NK-92 treated with Interleukin-12 subunit alpha and Interleukin-12 subunit beta, amount 100 ng/mL, for 24 hours (cell line): ENCODE measurements around the gene CBY2.
"Not testable (repeated sequence)": the region's sequence is repeated elsewhere in the genome, so short reads cannot be mapped to it uniquely, and the experiment has no call there.

ENCODE experiments used
- DNase-seq: peaks from one replicate; lab custom pipeline; 2025; lab: John Stamatoyannopoulos, UW

Gene CBY2, protein sequence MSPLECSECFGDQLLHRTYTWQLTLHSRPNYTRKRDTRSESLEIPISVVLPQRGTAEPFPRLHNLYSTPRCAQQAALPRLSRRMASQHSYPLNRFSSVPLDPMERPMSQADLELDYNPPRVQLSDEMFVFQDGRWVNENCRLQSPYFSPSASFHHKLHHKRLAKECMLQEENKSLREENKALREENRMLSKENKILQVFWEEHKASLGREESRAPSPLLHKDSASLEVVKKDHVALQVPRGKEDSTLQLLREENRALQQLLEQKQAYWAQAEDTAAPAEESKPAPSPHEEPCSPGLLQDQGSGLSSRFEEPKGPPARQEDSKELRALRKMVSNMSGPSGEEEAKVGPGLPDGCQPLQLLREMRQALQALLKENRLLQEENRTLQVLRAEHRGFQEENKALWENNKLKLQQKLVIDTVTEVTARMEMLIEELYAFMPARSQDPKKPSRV

DNA sequence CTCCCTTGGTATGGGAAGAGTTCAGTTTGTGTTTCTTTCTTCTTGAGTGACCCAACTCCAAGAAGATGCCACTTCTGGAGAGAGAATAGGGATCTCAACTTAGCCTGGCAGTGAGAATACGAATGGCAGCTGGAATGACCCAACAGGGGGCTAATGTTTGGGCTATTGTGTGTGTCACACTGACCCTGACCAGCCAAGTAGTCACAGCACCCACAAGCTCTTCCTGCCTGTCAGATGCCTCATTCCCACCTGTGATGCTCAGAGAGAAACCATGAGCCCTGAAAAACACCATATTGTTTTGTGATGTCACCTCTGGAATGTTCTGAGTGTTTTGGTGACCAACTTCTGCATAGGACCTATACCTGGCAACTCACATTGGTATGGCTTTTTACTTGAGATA lies at the start of gene CBY2:
CBY2 (plus strand) TSS at position 233 of the 400 bp plus-strand sequence; CDS start at position 304, 71 bp downstream.
- DNase-seq: no peak

DNA sequence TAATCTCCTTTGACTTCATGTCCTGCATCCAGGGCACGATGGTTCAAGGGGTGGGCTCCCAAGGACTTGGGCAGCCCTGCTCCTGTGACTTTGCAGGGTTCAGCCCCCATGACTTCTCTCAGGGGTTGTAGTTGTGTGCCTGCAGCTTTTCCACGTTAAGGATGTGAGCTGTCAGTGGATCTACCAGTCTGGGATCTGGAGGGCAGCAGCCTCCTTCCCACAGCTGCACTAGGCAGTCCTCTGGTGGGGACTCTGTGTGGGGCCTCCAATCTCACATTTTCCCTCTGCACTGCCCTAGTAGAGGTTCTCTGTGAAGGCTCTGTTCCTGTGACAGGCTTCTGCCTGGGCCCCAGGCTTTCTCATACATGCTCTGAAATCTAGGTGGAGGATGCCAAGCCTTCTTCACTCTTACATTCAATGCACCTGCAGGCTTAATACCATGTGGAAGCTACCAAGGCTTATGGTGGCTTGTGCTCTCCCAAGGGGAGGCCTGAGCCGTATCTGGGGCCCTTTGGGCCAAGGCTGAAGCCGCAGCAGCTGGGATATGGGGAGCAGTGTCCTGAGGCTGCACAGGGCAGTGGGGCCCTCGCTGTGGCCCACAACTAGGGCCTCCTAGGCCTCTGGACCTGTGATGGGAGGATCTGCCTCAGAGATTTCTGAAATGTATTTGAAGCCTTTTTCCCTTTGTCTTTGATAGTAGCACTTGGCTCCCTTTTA lies 47.3 kb upstream of the CBY2 start:
- DNase-seq: no peak

DNA sequence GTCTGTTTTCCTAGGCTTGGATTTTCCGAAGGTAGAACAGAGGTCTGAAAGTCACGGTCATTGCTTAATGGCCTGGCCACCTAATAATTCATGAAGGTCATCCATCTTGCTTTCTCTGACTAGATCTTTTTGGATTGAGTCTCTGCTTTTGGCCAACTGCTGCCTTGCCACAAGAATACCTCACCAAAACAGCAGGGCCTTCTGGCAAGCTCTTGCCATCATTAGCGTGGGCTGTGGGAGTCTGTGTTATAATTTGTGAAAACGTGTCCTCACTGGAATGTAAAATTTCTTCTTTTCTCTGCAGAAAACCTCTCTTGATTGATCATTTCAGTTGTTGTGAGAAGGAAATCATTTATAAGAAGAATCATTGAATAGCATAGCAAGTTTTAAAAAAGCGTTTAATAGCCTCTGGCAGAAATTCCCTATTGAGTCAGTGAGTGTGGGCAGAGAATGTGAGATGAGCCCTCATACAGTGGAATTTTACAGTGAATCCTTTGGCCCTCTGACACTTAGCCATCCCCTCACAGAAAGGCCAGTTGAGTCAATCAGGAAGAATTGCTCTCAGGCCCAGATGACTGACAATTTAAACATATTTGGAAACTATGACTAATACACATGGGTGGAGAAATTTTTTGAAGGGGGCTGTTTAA lies 43.4 kb upstream of the CBY2 start:
- DNase-seq: no peak

DNA sequence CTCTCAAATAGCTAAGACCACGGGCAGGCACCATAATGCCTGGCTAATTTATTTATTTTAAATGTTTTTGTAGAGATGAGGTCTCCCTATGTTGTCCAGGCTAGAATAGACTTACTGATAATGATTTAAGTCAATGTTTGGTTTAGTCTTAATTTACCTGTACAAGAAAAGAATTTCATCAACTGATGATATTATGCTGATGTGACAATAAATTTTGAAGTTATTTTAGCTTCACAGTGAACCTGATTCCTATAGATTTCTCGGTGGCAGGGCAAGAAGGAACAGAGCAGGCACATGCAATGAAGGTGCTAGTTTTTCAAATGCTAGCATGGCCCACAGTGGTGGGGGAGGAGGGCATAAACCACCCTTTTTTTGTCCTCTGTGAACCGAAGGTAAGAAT lies 42.6 kb upstream of the CBY2 start:
- DNase-seq: no peak

DNA sequence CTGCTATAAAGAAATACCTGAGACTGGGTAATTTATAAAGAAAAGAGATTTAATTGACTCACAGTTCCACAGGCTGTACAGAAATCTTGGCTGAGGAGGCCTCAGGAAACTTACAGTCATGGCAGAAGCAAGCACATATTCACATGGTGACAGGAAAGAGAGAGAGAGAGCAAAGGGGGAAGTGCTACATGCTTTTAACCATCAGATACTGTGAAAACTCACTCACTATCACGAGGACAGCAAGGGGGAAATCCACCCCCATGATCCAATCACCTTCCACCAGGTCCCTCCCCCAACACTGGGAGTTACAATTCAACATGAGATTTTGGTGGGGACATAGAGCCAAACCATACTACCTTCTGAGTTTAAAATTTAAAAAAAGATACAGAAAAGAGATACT lies 41.7 kb upstream of the CBY2 start:
- DNase-seq: not testable (repeated sequence)

DNA sequence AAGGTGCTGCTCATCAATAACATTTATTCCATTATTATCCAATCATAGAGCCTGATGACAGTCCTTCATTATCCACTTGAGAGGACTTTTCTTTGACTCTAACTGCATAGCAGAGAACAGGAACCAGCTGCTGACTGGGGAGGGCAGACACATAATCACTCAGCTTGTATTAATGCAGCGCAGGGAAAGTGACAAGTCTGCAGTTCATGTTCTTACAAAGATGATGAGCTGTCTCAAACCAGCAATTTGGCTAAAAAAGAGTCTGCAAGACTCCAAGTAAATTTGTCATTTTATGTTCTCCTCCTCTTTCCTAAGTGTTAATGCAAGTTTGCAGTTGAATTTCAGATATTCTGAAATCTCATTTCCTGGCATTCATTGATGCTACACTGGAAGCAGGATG lies 40.0 kb upstream of the CBY2 start:
- DNase-seq: no peak

DNA sequence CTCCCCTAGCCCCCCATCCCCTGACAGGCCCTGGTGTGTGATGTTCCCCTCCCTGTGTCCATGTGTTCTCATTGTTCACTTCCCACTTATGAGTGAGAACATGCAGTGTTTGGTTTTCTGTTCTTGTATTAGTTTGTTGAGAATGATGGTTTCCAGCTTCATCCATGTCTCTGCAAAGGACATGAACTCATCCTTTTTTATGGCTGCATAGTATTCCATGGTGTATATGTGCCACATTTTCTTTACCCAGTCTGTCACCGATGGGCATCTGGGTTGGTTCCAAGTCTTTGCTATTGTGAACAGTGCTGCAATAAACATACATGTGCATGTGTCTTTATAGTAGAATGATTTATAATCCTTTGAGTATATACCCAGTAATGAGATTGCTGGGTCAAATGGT lies 39.2 kb upstream of the CBY2 start:
- not testable (repeated sequence) for DNase-seq

DNA sequence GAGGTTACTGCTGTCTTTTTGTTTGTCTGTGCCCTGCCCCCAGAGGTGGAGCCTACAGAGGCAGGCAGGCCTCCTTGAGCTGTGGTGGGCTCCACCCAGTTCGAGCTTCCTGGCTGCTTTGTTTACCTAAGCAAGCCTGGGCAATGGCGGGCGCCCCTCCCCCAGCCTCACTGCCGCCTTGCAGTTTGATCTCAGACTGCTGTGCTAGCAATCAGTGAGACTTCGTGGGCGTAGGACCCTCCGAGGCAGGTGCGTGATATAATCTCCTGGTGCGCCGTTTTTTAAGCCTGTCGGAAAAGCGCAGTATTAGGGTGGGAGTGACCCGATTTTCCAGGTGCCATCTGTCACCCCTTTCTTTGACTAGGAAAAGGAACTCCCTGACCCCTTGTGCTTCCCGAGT lies 32.5 kb upstream of the CBY2 start:
- not testable (repeated sequence) for DNase-seq

DNA sequence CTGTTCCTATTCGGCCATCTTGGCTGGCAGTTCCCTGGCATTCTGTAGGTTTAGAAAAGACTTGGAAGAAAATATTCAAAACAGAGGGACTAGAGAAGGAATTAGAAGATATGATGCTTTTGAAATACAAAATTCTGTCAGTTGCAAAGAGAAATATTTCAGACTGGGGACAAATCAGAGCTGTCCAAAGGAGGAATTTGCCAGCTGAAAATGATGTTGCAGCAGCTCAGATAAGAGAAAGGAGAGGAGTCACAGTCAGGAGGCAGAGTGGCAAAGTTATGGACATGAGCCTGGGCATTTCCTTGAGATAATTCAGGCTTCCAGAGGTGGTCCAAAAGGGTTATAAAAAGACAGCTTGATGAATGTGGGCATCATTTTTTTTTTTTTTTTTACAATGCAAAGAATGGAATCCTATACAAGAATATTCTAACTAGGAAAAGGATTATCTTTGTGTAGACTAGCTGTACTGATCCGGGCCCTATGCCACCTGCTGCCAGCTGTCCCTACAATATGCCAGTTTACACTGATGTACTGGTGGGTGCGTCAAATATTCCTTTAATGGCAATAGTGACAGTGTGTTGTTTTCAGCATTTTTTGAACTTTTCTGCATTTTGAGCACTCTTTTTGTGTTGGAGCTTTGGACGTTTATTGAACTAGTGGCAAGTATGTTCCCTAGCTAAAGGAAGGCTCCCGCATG lies 31.8 kb upstream of the CBY2 start:
- DNase-seq: no peak

DNA sequence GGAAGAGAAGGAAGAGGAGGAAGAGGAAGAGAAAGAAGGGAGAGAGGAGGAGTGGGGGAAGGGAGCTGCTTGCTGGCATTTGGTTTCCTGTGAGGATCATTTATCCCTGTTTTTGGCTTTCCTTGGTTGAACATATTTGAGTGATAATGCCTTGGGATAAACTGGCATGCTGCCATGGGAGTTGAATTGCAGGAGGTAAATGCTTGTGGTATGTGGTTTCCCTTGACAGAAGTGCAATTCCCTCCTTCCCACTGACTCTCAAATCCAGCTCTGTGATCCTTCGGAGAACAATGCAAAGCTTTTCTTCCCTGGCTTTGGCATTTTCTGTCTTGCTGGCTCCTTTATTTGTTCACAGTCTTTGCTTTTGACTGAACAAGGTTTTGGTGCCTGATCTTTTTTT lies 27.2 kb upstream of the CBY2 start:
- DNase-seq: no peak

DNA sequence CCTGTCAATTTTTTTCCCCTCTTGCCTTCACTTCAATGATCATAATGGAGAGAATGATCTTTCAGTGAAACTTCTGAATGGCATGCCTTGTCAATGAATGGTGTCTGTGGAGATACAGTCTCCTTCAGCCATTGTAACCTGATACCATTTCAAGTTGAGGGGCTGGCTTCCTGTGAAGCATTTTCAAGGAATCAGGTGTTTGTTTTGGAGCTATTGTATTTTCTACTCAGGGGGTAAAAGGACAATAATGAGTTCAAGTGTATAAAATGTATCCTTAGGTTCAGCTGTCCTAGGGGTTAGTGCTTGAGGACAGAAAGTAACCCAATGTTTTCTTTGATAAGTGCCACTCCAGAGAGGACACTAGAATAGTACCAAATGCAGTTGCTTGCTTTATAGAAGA lies 23.8 kb upstream of the CBY2 start:
- DNase-seq: no peak

DNA sequence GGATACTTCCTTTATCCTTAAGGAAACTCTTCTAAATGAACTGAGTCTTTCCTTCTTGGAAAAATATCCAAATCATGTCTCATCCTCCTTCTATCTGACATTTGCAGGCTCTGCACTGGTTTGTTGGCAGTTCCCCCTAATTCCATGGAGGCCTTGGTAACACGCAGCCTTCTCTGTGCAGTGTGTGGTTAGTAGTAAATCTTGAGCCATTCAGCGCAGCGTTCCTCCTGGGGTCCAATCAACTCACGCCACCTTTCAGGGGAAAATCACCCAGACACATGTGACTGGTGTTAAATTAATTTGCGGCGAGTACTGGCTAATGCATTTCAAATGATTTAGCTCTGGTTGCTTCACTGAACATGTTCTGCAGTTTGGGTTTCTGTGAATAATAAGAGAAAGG lies 21.0 kb upstream of the CBY2 start:
- no peak for DNase-seq

DNA sequence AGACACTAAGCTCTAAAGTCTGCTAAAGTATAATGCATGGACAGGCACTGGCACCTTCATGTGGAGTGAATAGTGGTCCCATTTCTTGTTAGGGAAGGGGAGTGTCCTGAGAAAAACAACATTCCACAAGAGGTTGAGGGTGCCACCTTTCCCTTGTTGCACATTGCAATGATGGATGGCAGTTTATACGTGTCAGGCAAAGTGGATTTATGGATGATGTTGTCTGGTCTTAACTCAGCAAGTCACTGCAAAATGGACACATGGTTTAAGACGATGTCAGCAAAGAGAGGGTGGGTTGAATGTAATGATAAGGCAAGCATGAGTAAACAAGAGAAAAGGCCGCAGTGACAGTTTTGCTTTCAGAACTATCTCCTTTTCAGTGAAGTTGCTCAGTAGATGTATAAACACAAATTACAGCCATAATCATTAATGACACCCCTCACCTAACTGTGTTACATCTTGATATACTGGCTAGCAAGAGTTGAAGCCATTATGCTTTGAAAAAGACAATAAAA lies 19.6 kb upstream of the CBY2 start:
- DNase-seq: no peak

DNA sequence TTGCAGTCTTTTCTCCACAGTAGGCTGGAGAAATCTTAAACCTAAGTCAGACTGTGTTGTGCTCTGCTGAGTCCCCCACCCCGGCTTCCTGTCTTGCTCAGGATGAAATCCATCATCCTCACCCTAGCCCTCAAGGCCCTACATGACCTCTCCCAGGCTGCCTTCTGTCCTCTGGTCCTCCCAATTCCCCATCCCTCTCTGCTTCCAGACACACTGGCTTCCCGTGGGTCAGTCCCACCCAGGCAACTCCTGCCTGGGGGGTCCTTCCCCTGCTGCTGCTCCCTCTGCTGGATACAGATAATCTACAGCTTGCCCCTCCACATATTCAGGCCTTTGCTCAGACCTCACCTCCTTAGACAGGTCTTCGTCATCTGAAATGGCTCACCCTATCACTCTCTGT lies 18.4 kb upstream of the CBY2 start:
- DNase-seq: no peak

DNA sequence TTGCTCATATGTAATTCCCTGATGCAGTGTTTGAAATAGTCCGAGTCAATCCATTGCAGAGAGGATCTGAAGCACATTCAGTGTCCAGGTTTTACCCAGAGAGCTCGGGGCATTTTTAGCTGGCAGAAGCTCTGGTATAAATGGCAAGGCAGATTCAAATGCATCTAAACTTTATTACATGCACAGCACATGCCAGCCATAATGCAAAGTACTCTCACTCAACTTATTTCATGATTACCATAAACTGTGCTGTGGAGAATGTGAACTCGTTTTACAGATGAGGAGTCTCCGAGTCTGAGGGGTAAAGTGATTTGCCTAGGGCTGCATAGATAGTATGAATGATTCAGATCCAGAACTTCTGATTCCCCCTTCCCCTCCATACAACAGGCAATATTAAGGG lies 13.5 kb upstream of the CBY2 start:
- DNase-seq: no peak

DNA sequence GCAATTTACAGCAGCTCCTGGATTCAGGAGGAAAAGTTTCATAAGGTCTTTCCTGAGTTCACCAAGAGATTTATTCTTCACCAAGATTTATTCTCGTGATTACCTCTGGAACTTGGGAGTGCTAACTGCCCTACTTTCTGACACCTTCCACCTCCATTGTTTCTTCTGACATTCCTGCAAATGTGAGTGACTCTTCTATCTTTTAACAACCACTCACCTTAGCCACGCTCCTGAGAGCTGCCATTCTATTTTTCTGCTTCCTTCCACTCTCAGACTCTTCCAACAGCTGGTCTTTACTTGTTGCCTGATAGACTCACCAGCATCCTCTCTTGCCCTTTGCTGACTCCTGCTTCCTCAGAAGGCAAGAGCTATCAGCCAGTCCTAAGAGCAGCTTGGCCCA lies 11.5 kb upstream of the CBY2 start:
- DNase-seq: no peak

DNA sequence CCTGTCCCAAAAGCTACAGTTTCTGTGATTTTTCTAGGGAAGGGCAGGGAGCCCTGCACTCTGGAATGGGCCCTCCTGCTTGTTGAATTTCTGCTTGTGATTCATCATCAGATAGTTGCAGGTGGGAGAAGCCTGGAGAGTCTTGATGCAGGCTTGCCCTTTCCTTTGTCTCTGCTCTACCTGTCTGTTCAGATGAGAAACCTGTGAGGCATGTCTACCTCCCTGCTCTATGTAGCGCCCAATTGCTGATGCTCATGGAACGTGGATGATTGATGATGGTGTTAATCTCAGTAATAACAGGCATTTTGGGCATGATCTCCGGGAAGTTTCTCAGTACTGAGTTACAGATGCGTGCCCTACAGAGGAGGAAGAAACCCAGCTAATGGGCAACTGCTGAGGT lies 10.9 kb upstream of the CBY2 start:
- no peak for DNase-seq

DNA sequence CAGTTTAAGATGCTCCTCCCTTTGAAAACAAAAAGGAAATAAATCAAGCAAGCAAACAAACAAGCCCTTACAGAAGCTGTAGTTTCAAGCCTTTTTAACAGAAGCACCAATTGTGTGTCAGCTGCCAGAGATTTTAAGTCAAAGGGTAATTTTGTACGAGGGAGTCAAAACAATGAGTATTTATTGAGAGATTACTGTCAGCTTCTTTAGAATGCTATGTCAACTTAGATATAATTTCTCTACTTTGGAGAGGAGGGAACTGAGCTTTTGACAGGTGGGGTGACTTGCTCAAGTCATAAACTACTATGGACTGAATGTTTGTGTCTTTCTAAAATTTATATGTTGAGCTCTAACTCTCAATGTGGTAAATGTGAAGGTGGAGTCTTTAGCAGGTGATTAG lies 10.5 kb upstream of the CBY2 start:
- no peak for DNase-seq

DNA sequence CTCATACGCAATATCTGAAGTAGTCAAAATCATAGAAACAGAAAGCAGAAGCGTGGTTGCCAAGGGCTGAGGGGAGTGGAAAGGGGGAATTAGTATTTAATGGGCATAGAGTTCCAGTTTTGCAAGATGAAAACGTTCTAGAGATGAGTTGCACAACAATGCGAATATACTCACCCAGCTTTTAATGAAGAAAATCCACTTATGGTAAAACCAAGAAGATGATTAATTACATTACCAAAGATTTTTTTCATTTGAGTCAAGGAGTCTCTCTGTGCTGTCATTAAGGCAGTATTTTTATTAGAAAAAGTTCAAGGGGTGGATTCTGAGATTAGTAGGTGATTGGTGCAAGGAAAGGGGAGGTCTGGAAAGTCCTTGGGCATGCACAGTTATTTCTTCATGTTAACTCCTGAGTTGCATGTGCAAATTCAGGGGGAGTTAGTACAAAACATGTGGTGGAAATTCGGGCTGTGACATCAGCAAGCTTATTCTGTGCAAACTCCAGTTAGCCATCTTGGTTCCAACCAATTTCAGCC lies 6.9 kb upstream of the CBY2 start:
- no peak for DNase-seq

DNA sequence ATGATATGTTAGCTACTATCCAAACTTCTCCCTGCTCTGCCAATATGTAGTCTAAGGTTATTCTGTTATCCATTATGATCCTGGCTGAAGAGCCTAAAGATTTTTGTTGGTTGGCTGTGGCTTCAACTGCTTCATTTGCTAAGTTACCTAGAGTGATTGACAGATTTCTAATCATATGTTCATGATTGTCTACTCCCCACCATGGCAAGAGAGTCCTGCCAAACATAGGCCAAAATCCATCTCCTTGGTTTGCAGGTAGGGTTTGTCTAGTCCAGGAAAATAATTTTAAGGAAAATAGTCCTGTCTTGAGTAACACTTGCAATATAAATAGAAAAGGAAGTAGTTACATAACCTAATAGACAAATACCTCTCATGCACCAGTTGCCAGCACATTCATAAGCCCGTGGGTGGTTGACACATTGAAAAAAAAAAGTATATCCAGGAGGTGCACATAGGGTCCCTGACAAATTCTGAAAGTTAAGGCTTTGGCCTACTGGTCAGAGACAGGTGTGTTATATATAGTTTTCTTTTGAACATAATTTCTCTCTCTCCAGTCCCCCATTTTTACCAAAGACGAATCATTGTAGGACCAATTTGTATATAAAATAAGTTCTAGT lies 5.4 kb upstream of the CBY2 start:
- DNase-seq: no peak
